GM21723 (cell line): ENCODE data around the gene PRPF6.

Experiments
- ATAC-seq: cut with Tn5 transposase; IDR thresholded peaks from one replicate; pipeline ENCODE4 v1.9.1; 2021; ENCODE audit warnings: mild to moderate bottlenecking, moderate library complexity; ENCODE audit not compliant: unreplicated experiment

Gene PRPF6

DNA sequence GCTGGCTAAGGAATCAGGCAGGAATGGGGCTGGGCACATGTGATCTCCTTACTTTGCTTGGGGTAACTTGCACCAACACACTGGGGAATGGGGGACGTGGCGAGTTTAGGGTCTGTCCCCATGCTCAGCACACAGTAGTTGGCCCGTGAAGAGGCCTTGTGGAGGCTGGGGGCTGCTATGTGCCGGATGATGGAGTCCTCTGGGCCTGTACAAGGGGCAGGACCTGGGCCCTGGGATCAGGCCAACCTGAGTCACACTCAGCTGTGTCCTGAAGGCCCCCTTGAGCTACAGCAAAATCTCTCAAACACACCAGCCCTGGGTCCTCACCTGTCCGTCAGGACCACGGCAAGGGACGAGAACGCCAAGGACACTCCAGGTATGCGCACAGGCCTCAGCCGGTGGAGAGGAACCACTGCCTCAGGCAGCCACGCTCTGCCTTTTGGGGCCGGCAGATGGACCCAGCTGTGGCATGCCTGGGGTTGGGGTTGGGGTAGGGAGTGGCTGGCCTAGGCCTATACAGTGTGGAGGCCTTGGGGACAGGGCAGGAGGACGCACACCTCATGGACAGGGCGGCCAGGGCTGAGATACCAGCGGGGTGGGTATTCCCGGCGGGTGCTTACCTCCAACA, 35.8 kb upstream of the PRPF6 start:
- ATAC-seq: no peak

DNA sequence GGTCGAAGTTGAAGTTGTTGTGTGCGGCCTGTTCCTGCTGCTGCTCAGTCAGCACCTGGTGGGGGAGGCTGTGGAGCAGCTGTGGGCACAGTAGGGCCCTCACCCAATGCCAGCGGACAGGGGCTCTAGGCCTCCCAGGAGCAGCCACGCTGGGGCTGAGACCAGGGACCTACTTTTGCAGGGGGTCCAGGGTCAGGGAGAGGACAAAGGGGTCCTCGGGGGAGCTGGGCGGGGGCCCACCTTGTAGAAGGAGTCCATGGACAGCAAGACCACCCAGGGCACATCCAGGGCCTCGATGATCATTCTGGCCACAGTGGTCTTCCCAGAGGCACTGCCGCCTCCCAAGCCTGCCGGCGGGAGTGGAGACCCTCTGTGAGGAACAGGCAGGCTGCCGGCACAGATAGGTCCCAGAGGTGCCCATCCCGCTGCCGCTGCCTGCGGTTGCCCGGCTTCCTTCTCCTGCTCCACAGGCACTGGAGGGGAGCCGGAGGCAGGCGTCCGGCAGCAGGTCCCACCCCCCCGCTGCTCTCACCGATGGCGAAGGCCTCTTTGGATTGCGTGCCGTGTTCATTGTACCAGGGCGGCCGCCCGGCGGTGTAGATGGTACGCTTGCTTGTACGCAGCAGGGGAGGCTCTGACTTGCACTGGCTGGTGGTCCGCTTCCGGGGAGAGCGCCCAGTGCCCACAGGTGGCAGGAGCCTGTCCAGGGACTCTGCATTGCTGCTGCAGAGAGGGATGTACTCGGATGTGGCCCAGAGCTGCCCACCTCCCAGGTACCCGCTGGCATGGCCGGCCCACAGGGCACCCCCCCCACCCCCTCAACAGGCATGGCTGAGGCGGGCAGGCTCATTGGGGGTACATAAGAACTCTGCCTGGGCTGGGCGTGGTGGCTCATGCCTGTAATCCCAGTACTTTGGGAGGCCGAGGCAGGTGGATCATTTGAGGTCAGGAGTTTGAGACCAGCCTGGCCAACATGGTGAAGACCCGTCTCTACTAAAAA, 34.7 kb upstream of the PRPF6 start:
- ATAC-seq: no peak

DNA sequence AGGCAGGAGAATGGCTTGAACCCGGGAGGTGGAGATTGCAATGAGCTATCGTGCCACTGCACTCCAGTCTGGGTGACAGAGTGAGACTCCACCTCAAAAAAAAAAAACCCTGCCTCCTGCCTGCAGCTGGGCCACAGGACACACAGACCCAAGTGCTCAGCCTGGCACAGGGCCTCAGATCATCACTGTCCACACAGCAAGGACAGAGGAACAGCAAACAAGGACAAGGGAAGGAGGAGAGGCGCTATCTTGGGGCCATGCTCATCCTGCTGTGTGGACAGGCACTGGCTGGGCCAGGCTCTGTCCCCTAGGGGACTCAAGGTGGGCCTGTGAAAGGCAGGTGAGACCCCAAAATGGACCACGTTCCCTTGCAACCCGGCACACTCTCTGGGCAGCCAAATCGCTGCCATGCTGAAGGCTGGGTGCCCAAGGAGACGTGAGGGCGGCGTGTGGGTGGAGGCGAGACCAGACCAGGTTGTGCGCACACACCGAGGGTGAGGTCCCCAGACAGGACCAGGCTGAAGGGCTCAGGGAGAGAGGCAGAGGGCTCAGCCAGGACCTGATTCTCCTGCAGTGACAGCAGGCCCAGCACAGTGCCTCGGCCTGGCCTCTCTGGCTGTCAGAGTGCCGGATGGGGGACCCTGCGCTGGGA, 33.8 kb upstream of the PRPF6 start:
- ATAC-seq: no peak

DNA sequence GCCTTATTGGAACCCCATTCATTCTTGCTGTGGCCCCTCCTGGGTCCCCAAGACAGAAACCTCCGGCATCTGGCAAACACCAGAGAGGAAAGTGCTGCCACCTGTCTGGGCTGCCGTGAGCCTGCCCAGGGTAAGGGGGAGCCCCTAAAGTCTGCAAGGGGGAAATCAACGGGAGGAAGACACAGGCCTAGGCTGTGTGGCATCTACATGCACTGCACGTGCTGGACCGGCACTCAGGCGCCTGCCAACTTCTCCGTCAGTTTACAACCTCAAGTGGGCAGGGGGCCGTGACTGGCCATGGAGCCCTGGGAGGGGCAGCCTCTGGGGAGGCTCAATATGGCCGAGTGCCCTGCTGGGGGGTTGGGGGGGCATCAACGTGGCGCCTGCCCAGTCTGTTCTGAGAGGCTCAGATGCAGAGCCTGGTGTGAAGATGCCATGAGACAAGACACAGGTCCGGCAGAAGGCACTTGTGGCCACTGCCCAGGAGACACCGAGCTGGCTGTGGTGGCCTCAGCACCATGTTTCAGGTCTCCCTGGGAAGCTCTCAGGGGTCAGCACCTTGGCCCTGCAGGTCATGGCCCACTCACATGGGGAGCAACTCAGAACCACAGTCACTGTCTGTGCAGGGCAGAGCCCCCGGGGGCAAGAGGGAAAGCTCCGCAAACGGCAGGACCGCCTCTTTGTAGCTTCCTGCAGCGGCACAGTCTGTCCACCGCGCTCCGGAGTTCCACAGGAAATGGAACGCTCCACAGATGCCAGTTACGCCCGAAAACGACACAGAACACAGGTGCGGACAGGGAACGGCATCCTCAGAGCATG, 33.1 kb upstream of the PRPF6 start:
- ATAC-seq: no peak

DNA sequence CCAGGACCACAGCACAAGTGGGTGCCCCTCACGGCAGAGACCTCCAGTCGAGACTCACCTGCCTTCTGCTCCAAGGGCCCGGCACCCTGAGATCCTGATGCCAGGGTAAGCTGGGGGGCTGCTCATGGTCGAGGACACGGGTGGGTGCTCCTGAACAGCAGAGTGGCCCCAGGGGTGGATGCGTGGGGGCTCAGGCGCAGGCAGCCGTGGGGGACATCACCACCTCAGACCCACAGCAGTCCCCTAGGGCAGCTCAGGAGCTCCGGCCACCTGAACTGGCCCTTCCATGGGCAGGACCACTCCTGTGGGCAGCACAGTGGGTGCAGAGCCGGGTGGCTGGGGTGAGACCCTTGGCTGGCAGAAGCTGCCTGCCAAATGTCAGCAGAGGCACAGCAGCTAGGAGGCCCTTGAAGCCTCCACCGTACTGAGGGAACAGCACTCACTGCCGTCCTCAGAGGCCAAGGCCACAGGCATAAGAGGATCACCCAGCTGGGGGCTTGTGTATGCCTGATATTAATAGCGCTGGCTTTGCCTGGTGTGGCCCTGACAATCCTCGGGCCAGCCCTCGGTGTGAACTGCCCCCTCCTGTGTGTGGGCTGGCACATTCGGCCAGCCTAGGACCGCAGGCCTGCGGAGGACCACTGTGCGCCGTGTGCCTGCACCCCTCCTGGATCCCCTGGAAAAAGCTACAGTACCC, 30.1 kb upstream of the PRPF6 start:
- no peak for ATAC-seq

DNA sequence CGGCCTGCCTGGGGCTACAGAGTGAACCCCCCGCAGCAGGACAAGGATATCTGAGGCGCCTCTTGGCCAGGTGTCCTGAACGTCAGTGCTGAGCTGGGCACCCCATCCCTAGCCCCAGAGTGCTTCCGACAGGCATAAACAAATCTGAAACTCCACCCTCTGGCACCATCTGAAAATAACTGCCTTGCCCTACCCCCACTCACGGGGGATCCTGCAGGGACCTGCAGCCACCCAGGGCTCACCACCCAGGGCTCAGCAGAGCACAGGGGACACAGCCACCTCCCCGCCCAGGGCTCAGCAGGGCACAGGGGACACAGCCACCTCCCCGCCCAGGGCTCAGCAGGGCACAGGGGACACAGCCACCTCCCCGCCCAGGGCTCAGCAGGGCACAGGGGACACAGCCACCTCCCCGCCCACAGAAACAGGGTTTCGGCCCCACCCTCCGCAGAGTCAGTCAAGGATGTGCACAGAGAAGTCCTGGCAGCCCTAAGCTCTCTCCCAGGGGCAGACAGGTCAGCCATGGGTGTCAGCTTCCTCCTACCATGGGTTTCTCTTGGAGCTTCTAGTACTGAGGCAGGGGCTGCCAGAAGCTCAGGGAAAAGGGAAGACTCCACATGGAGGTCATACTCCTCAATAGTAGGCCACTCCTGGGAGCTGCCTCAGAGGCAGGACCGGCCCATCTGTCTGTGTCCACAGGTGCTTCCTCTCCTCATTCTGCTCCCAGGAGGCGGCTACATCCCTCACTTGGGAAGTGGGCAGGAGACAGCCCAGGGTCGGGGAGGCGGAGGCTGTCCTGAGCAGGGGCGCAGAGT, 29.3 kb upstream of the PRPF6 start:
- no peak for ATAC-seq

DNA sequence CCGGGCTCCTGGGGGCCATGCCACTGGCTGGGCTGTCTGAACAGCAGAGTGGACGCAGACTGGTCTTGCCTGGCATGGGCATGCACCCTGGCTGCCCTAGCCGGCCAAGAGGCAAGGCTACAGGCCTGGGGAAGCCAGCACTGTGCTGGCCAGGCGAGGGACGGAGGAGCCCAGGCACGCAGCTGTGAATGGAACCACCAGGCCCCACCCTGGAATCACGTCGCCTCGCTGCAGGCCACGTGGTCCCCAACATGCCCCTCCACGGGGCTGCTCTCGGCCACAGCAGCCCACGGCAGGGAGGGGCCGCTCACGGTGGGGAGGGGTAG, 28.8 kb upstream of the PRPF6 start:
- no peak for ATAC-seq

DNA sequence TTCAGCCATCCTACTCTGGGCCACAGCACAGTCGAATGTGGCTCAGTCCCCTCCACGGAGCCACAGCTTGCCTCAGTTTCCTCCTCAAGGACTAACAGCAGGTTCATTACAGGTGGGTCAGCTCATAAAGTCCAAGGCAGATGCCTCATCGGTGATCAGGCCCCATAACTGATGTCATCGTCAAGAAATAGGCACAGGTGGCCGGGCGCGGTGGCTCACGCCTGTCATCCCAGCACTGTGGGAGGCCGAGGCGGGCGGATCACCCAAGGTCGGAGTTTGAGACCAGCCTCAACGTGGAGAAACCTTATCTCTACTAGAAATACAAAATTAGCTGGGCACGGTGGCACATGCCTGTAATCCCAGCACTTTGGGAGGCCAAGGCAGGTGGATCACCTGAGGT, 28.2 kb upstream of the PRPF6 start:
- ATAC-seq: no peak

DNA sequence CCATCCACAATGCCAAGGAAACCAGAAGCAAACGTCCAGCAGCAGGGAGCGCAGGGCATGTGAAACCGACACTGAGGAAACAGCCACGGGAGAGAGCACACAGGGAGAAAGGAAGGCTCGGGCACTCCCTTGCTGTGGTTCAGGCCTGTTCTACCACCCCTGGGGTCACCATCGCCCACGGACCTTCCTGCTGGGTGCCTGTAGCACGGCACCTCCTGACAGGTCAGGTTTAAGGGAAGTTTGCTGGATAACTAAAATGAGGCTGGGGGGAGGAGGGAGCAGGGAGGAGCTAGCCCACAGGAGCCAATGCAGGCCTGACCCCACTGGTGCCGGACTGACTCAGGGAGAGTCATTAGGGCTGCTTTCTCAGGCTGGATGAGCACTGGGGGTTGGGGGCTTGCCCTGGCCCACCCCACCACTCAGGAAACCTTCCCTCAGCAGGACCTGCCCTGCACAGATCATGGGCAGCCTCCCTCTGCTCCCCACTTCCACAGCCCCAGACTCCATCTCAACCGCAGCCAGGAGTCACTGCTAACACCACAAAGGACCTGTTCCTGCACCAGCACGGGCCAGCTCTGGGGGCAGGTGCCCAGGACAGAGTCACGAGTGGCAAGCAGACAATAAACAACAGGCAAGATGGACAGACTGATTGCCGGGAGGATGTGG, 27.0 kb upstream of the PRPF6 start:
- ATAC-seq: no peak

DNA sequence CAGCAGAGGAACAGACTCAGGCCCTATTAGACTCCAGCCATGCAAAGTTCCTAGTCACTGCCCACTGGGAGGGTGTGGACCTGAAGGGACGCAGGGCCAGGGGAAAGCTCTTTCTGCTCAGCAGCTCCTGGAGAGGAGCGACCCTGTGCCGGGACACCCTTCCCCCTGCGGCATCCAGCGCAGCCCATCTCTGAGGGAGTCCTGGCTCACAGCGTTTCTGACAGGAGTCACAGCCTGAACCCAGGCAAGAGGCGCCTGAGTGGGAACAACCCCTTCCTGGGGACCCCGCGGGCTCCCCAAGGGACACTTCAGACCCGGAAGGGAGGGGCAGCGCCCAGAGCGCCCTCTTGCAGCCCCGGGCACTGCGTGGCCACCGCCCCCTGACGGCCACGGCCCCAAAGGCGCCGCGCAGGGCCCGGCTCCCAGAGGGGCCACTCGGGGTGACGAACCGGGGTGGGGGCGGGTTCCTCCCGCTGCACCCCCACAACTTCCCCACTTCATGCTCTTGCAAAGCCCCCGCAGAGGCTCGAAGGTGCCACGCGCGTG, 25.6 kb upstream of the PRPF6 start:
- peak; percentile 39 for ATAC-seq

DNA sequence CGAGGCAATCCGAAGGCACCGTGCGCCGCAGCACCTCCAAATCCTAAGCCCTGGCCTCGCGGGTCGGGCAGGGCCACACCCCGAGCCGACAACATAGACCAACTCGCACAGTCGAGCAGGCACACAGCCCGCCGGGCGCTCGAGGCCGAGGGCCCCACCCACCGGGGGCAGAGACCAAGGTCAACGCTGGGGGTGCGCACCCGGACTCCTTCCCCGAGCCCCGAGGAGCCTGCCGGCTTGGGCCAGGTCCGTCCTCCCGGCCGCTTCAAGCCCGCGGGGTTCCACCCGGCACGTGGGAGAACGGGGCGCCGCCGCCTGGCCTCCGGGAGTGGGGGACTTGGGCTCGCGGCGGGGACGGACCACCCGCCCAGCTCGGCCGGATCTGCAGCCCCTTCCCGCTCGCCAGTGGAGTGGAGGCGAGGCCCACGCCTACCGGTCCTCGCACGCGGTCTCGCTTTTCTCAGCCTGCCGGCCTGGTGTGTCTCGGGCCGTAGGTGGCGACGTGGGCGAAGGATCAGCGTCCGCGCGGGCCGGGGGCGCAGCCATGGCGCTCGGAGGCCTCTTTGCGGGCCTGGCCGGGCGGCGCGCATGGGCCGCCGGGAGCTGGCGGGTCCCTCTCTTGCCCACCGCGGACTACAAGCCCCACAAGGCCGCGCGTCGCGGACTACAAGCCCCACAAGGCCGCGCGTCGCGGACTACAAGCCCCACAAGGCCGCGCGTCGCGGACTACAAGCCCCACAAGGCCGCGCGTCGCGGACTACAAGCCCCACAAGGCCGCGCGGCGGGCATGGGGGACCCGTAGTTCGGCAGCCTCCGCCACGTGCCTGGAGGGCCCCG, 24.9 kb upstream of the PRPF6 start, which contains the start of gene UCKL1:
UCKL1 (minus strand) TSS at position 590 of the 837 bp plus-strand sequence; CDS start at position 546, 44 bp downstream.
- peak; percentile 67 for ATAC-seq

DNA sequence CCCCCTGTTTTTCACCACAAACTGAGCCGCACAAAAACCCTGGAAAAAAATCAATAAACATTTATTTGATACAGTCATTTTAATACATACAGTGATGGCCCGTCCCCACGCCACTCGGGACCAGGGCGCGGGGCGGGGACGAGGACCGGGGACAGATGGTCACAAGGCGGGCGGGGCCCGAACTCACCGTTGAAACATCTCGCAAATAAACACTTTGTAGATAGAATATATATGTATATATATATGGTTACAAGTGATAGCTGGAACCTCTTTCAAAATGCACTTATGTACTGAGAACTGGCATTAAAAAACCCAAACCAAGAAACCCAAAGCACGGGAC, 24.3 kb upstream of the PRPF6 start:
- peak; percentile 11 for ATAC-seq

DNA sequence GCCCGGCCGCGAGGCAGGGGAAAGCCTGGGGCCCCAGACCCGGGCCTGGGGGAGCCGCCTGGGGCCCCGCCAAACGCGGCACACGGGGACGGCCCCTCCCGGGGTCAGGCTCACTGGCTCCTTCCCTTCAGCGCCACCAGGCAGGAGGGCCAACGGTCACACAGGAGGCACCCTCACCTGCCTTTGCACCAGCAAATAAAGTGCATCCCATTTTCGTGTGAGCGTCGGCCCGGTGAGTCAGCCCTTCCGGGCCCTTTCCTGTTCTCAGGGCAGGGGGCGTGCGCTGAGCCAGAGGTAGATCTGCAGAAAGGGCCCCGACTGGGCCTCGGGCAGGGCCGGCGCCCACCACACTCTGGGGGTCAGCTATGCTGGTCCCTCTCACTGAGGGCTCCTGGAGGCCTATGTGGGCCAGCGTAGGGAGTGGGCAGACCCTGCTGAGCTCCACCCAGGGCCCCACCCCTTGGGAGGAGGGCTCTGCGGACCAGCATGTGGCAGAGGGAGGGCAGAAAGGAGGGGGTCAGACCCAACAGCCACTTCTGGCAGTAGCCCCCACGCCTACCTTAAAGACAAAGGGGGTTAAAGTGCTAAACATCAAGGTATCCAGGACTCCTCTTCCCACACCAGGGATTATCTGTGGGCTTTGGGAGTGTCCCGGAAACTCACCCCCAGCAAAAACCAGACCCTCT, 23.8 kb upstream of the PRPF6 start:
- no peak for ATAC-seq

DNA sequence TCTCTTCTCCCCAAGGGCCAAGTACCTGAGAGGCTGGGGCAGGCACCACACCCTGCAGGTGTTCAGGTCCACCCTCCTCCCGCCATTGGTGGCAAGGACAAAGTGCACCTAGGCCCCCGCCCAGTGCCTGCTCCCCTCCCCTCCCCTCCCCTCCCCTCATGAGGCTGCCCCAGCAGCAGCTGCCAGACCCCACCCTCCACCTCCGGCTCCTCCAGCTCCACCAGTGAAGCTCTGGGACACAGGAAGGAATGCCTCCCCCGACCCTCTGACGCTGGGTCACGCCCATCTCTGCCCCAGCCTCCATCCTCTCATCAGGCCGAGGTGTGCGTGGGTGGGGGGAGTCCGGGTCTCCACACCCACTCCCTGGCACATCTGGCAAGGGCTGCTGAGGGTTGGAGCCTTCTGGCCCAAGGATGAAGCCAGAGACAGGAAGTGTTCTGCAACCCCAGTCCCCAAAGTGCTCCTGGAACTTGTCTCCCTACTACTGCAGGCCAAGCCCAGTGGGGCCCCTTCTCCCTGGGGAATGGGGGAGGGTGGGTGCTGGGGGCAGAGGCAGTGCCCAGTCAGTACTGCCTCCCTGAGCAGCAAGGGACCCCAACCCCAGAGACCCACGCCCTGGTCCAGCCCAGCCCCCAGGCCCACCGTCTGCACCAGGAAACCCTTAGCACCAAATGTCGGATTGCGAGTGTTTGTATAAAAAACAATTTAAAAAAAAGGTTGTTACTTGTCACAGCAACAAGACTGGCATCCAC, 23.1 kb upstream of the PRPF6 start:
- ATAC-seq: no peak

DNA sequence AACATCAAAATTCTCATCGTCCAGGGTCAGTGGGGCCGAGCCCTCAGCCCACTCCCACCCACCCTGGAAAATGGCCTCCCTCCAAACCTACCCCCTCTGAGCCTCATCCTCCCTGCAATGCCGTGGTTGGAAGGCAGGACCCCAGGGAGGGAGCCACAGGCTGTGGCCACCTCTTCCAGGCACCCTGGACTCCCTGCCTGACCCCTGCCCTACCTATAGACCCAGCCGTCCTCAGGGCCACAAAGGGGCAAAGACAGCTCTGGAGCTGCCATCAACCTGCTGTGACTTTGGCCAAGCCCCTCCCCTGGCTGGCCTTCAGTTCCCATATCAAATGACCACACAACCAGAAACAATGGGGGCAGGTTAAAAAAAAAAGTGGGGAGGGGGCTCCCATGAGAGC, 22.5 kb upstream of the PRPF6 start:
- no peak for ATAC-seq

DNA sequence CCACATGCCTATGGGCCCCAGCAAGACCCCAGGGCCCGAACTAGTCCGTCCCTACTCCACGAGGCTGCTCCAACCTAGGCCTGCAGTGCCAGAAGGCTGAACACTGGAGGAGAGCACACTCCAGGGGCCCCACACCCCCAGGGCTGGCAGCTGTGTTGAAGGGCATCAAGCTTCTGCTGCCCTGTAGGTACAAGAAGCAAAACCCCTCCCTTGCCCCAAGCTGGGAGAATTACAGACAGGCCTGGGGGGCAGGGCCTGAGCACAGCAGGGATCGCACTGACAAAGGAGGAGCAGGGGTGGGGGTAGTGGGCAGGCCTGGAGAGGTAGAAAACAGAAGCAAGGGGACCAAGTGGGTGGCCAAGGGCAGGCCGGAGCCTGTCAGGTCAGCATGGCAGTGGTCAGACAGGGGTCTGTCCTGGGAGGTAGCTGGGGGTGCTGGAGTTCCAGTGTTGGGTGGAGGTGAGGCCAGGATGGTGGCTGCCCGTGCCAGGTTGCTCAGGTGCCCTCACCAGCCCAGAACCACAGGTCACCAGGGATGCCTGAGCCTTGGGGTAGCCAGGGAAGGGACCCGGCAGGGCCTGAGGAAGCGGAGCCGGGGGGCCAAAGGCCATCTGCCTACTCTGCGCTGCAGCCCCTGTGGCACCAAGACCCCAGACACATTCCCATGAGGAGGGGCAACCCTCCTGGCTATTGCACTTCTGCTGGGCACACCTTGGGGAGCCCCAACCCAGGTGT, 21.8 kb upstream of the PRPF6 start:
- no peak for ATAC-seq
